GM19240 (cell line): ENCODE data around the gene DES.

Experiments used
- DNase-seq: peaks from one replicate; pipeline ENCODE4 v3.0.0; 2011; ENCODE audit warnings: low spot score; ENCODE audit not compliant: insufficient read length

DES gene

DNA sequence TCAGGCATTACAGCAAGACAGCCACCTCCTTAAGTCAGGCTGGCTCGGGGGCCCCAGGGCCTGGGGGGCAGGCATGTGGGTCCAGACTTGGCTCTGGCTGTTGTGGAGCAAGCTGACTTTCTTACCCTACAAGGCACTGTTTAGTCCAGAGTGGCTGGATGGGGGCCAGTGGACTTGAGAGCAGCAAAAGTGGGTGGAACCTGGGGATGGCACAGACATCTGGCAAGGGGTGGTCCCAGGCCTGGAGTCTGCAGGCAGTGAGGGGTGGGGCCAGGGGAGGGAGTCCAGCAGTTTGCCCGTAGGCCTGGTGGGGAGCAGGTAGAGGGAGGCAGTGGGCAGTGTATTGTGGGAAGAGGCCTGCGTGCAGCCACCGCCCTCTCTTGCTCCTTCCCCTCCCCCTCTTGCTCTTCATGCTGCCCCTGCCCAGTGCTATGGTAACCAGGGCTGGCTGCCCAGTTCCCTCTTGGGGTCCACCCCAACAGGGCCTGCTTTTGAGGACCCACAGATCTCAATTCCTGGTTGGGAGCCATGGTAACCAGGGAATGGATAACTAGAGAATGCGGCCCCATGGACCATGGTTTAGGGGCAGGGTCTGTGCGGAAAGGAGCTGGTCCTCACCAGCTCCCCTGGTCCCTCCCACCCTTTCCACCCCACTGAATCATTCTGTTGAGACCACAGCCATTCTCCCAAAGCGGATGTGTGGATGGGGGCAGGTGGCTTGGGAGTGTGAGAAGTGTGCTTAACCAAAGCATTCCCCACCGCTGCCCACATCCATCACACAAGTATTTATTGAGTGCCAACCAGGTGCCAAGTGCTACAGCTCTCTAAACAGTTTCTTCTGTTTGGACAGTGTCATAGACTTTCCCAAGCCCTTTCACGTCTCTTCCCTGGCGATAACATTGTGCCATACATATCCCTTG is 35.8 kb downstream of the DES start:
- no peak for DNase-seq

- DNase-seq: no peak
Measured at GRCh38 chr2:219455581-219455980, 37.4 kb downstream of the DES start.

GRCh38 chr2:219457784-219458369 is 39.7 kb downstream of the DES start:
- DNase-seq: no peak

DNA sequence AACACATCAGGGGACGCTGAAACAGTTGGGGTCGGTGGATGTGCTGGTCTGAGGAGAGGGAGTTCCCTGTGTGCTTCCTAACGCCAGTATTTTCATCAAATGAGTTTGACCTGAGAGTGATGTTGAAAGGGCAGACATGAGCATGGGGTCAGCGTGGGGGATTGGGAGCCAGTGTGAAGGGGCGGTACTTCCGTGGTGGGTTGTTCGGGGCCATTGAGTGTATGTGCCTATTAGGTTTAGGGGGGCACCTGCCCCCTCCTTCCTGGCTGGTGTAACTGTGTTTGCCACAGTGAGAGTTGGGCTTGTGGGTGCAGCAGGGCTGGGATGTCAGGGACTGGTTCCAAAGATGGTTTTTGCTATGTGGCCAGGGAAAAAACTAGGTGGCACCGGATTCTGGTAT is 40.8 kb downstream of the DES start:
- DNase-seq: no peak

DNA sequence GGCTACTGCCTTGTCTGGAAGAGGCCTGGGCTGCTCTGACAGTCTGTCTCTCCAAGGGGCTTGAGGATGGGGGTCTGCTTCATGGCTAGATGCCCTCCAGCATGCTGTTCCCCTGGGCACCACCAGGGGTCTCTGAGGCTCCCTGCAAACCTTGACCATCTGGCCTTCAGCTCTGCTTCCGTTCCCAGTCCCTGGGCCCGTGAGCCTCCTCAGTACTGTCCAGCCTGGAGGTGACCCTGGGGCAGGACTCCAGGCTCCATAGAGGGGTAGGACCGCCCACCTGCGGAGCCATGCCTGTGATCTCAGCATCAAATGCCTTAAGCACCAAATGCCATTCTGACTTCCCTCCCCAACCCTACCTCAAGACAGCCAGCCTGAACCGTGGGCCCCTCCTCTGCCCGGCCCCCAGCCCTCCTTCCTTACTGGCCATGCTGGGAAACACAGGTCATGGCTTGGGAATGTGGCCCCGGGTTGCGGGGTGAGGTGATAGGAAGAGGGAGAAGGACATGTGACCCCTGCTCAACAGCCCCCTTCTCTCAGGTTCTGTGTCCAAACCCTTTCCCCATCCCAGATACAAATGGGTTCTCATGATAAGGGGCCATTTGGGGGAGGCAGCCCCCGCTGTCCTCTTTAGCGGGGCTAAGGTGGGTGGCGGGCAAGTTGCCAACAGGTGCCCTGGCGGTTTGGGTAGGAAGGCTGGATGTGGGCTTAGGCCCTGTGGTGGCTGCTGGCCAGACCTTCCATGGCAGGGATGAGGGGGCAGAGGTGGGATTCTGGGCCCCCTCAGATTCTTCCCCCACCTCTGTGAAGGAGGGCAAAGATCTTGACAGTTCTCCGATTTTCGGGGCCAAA is 41.5 kb downstream of the DES start:
- DNase-seq: peak; percentile 84

GRCh38 chr2:219460424-219460926 is 42.3 kb downstream of the DES start:
- DNase-seq: no peak

- DNase-seq: no peak
Measured at GRCh38 chr2:219461047-219461514, 42.9 kb downstream of the DES start.

- DNase-seq: no peak
Measured at GRCh38 chr2:219461669-219462068, 43.5 kb downstream of the DES start.

GRCh38 chr2:219462349-219462748 is 44.2 kb downstream of the DES start:
- no peak for DNase-seq

DNA sequence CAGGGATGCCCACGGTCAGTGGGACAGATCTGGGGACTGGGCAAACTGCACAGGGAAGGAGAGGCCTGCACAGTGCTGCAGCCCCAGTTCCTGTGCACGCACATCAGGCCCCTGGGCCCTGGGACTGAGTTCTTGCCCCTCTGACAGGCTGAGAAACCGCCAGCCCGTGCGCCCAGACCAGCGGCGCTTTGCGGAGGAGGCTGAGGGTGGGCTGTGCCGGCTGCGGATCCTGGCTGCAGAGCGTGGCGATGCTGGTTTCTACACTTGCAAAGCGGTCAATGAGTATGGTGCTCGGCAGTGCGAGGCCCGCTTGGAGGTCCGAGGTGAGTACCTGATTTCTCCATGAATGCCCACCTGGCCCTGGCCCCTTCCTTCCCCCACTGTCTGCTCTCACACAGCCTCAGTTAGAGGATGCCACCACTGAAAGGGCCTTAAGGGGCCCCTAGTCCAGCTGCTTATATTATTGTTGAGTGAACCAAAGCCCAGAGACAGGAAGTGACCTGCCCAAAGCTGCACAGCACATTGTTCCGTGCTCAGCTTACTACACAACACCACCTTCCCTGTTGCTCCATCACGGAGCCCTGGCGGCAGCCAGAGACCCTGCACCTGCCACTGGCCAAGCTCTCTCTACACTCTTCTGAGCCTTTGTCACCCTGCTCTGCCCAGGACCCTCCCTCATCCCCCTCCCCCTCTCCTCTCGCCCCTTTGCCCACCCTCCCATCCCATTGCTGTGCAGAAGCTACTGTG is 46.3 kb downstream of the DES start:
- no peak for DNase-seq

DNA sequence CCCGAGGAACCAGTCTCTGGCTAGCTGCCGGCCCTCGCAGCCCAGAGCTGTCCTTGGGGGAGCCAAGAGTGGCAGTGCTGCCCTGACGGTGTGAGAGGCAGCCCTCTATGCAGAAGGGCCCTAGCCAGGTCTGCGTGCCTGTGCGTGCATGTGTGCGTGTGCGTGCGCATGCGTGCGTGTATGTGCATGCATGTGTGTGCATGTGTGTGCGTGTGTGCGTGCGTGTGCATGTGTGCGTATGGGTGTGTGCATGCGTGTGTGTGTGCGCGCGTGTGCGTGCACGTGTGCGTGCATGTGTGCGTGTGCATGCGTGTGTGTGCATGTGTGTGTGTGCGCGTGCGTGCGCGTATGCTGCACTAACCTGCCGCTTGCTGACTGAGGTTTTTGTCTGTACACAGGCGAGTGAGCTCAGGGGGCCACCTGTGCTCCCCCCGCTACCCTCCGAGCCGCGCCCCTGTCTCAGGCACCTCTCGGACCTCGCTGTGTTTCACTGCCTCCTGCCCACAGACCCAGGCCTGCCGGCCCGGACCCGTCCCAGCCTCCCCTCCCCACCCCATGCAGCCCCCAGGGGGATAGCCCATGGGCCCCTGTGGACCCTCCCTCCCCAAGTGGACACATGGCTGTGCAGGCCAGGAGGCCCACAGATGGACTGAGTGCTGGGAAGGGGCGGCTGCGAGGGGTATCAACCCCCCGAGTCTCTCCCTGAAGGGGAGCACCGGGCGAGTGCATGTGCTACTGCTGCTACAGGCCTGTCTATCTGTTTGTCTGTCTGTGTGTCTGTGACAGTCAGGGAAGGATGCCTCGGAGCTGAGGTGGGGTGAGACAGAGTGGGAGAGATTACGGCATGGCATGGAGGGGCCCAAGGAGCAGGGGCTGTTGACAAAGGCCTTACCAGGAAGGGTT is 47.7 kb downstream of the DES start:
- DNase-seq: no peak

- DNase-seq: no peak
Measured at GRCh38 chr2:219466816-219467735, 48.9 kb downstream of the DES start.

GRCh38 chr2:219467736-219468075 is 49.5 kb downstream of the DES start:
- no peak for DNase-seq

DNA sequence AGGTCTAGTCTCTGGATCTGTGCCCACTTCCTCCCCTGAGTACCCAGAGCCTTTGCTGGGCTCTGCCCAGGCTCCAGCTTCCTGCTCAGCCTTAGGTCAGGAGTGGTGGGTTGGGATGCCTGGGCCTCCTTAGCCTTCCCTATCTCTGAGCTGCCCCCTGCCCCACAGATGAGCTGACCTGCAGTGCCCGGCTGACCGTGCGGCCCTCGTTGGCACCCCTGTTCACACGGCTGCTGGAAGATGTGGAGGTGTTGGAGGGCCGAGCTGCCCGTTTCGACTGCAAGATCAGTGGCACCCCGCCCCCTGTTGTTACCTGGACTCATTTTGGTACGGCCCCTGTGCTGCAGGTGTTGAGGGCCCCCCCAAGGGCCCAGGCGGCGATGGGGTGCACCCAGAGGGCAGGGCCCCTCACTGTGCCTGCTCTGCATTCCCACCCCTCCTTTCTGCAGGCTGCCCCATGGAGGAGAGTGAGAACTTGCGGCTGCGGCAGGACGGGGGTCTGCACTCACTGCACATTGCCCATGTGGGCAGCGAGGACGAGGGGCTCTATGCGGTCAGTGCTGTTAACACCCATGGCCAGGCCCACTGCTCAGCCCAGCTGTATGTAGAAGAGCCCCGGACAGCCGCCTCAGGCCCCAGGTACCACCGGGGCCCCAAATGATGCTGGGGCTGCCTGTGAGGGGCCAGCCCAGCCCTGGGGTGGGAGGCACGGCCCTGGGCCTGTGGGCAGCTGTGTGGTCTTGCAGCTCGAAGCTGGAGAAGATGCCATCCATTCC is 50.4 kb downstream of the DES start:
- DNase-seq: no peak

DNA sequence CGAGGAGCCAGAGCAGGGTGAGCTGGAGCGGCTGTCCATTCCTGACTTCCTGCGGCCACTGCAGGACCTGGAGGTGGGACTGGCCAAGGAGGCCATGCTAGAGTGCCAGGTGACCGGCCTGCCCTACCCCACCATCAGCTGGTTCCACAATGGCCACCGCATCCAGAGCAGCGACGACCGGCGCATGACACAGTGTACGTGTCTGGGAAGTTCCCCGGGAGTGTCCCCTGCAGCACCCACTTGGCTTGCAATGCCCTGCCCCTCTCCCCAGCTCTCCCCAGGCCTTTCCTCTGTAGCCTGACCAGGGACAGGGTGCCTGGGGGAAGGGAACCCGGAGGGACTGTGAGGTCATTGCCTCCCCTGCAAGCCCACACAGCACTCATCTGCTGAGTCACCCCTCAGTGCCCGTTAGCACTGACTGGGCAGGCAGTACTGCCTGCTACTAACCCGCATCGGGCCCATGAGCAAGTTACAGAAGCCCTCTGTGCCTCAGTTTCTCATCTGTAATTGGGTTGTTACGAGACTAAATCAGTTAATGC is 51.1 kb downstream of the DES start:
- DNase-seq: no peak

- DNase-seq: no peak
Measured at GRCh38 chr2:219470429-219470828, 52.3 kb downstream of the DES start.

DNA sequence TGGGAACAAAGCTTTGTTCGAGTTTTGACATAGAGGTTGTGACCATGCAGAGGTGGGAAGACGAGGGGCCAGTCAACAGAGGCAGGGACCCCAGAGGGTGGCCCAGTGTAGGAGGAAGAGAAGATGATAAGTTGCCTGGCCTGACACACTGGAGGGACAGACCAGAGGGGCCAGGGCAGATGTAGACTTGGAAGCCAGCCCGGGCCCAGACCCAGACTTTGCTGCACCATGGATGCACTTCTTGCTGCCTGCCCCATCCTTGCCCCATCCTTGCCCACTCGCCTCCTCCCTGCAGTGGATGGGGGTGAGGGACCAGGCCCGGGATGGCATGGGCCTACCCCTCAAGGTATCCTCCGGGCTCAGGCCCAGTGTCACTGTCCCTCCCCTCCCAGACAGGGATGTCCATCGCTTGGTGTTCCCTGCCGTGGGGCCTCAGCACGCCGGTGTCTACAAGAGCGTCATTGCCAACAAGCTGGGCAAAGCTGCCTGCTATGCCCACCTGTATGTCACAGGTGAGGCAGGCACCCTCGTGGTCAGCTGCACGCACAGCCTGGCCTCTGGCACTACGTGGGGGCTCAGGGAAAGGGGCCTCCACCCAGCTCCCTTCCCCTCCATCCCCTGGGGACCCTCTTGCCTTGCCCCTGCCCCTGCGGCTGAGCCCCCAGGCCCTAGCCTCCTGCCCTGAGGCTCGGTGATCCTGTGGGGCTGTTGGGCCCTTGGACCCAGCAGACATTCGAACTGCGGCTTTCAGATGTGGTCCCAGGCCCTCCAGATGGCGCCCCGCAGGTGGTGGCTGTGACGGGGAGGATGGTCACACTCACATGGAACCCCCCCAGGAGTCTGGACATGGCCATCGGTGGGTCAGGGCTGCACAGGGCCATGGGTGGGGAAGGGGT is 53.5 kb downstream of the DES start:
- no peak for DNase-seq
